Measurements from ENCODE around the gene HECW1.
A peak's percentile ranks its signal among the peaks of the same experiment; 100 is the strongest.

The HECW1 gene

DNA sequence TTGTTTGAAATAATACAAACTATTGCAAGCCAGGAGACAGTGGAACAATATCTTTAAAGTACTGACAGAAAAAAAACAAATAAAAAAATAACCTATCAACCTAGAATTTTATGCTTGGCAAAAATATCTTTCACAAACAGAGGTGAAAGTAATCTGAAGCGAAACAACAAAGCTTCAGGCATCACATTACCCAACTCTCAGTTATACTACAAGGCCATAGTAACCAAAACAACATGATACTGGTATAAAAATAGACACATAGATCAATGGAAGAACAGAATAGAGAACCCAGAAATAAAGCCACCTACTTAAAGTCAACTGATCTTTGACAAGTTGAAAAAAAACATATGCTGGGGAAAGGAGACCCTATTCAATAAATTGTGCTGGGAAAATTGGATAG lies 26.5 kb upstream of the HECW1 start:
- no peak overlapping the region for H3K27ac ChIP-seq (ENCODE audit: low read length)
- H3K27me3 ChIP-seq (ENCODE audit: control insufficient read depth, insufficient read depth, low read length) = no peaks in the 10 kb centered on the region
- no peaks in the 10 kb centered on the region for H3K9me3 ChIP-seq (ENCODE audit: control insufficient read depth, low read depth, low read length)
- H3K36me3 ChIP-seq (ENCODE audit: control insufficient read depth, low read depth, low read length) = no peaks in the 10 kb centered on the region
- H3K4me3 ChIP-seq (ENCODE audit: low read length) = no peak overlapping the region
- no peak overlapping the region for H3K9ac ChIP-seq (ENCODE audit: low read length)
- H3K4me1 ChIP-seq (ENCODE audit: control insufficient read depth, low read depth, low read length) = no peaks in the 10 kb centered on the region

DNA sequence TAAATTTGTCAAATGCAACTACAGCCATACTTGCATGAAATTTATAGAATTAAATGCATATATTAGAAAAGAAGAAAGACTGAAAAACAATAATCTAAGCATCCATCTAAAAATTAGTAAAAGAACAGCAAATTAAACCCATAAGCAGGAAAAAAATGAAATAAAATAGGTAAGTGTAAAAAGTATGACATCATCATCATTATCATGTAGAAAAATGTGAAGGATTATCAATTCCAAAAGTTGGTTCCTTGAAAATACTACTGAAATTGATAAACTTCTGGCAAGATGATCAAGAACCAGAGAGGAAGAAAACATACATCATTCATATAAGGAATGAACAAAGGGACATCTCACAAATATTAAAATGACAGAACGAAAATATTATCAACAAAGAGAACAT lies 19.6 kb upstream of the HECW1 start:
- Histone ChIP-seq H3K4me1 (ENCODE audit: control insufficient read depth, low read depth, low read length) (no peaks in the 10 kb centered on the region), H3K4me3 (ENCODE audit: low read length) (no peak overlapping the region), H3K9ac (ENCODE audit: low read length) (no peak overlapping the region), H3K9me3 (ENCODE audit: control insufficient read depth, low read depth, low read length) (no peaks in the 10 kb centered on the region), H3K36me3 (ENCODE audit: control insufficient read depth, low read depth, low read length) (no peaks in the 10 kb centered on the region), H3K27ac (ENCODE audit: low read length) (no peak overlapping the region), H3K27me3 (ENCODE audit: control insufficient read depth, insufficient read depth, low read length) (no peaks in the 10 kb centered on the region)

DNA sequence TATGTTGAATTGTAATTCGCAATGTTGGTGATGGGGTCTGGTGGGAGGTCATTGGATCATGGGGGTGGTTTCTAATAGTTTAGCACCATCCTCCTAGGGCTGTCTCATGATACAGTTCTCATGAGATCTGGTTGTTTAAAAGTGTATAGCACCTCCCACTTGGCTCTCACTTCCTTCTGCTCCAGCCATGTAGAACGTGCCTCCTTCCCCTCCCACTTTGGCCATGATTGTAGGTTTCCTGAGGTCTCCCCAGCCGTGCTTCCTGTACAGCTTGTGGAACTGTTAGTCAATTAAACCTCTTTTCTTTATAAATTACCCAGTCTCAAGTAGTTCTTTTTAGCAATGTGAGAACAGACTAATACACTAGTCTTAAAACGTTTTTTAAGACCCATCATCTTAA lies 15.6 kb upstream of the HECW1 start:
- Histone ChIP-seq H3K4me1 (ENCODE audit: control insufficient read depth, low read depth, low read length) (no peaks in the 10 kb centered on the region), H3K27ac (ENCODE audit: low read length) (no peak overlapping the region), H3K9ac (ENCODE audit: low read length) (no peak overlapping the region), H3K36me3 (ENCODE audit: control insufficient read depth, low read depth, low read length) (no peaks in the 10 kb centered on the region), H3K9me3 (ENCODE audit: control insufficient read depth, low read depth, low read length) (no peaks in the 10 kb centered on the region), H3K27me3 (ENCODE audit: control insufficient read depth, insufficient read depth, low read length) (no peaks in the 10 kb centered on the region), H3K4me3 (ENCODE audit: low read length) (no peak overlapping the region)

DNA sequence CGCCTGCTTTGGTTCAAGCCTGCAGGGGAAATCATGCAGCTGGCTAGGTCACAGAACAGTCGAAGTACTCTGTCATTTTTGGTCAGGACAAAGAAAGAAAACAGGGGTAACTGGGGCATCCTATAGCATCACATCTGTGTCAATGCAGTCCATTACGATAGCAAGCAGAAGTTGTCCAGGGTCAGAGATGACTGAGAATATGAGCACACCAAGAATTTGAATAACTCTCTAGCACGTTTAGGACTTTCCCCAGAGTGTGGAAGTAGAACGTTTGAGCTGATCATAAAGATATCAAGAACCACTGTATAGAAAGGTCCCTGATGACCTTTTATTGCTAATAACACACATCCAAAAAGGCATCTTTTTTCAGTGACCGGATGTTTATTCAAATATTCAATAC lies 12.7 kb upstream of the HECW1 start:
- H3K27me3 ChIP-seq (ENCODE audit: control insufficient read depth, insufficient read depth, low read length) = no peaks in the 10 kb centered on the region
- H3K27ac ChIP-seq (ENCODE audit: low read length) = no peak overlapping the region
- no peaks in the 10 kb centered on the region for H3K9me3 ChIP-seq (ENCODE audit: control insufficient read depth, low read depth, low read length)
- H3K36me3 ChIP-seq (ENCODE audit: control insufficient read depth, low read depth, low read length) = no peaks in the 10 kb centered on the region
- no peaks in the 10 kb centered on the region for H3K4me1 ChIP-seq (ENCODE audit: control insufficient read depth, low read depth, low read length)
- H3K9ac ChIP-seq (ENCODE audit: low read length) = no peak overlapping the region
- H3K4me3 ChIP-seq (ENCODE audit: low read length) = no peak overlapping the region

DNA sequence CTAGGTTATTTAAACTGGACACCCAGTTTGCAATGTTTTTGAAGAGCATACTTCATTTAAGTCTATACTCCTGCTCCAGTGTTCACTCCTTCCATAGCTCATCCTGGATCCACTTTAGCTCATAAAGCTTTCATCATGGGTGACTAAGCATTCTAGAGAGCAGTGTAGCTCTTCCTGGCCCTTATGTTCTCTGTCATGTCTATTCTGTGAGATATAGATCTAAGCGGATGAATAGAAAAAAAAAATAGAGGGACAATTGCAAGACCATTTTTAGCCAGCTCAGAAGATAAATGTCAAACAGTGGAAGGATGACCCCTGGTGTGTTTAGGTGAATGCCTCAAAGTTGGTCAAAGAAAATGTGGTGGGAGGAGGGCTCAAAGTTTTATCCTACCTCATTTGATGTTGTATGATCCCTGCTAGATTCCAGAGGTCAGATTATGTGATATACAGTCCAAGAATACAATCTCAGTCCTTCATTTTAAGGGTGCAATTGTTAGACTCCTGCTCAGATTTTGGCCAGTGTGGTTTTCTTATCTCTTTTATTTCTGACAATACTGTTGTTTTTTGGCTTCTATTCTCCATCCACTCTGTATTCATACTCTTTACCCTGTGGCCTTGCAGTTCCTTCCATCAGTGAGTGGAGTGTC lies 7.5 kb upstream of the HECW1 start:
- Histone ChIP-seq H3K4me3 (ENCODE audit: low read length) (no peak overlapping the region), H3K27ac (ENCODE audit: low read length) (no peak overlapping the region), H3K27me3 (ENCODE audit: control insufficient read depth, insufficient read depth, low read length) (no peaks in the 10 kb centered on the region), H3K9ac (ENCODE audit: low read length) (no peak overlapping the region), H3K9me3 (ENCODE audit: control insufficient read depth, low read depth, low read length) (no peaks in the 10 kb centered on the region), H3K4me1 (ENCODE audit: control insufficient read depth, low read depth, low read length) (peaks cover 13% of the 10 kb centered on the region), H3K36me3 (ENCODE audit: control insufficient read depth, low read depth, low read length) (no peaks in the 10 kb centered on the region)

DNA sequence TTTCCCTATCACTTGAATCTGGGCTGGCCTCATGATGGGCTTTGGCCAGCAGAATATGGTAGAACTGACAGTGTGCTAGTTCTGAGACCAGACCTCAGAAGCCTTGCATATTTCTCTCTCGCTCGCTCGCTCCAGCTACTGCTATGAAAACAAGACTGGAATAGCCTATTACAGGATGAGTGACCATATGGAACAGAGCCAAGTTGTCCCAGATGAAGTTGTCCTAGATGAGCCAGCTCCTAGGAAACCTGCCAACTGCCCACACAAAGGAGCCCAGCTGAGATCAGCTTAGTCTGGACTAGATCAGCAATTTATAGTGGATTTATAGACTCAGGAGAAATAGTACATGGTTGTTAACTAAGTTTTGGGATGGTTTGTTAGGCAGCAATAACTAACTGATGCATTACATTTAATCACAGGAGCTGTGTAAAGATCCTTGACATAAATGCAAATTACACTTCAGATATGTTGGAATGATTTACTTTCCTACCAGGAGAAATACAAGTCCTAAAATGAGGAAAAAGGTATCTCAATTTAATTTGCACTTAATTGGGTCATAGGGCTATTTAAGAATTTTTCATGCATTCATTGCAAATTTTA lies 6.8 kb upstream of the HECW1 start:
- no peak overlapping the region for H3K9ac ChIP-seq (ENCODE audit: low read length)
- no peaks in the 10 kb centered on the region for H3K36me3 ChIP-seq (ENCODE audit: control insufficient read depth, low read depth, low read length)
- peaks cover 13% of the 10 kb centered on the region for H3K4me1 ChIP-seq (ENCODE audit: control insufficient read depth, low read depth, low read length)
- peaks cover under 1% of the 10 kb centered on the region for H3K27me3 ChIP-seq (ENCODE audit: control insufficient read depth, insufficient read depth, low read length)
- H3K4me3 ChIP-seq (ENCODE audit: low read length) = no peak overlapping the region
- no peaks in the 10 kb centered on the region for H3K9me3 ChIP-seq (ENCODE audit: control insufficient read depth, low read depth, low read length)
- H3K27ac ChIP-seq (ENCODE audit: low read length) = no peak overlapping the region

DNA sequence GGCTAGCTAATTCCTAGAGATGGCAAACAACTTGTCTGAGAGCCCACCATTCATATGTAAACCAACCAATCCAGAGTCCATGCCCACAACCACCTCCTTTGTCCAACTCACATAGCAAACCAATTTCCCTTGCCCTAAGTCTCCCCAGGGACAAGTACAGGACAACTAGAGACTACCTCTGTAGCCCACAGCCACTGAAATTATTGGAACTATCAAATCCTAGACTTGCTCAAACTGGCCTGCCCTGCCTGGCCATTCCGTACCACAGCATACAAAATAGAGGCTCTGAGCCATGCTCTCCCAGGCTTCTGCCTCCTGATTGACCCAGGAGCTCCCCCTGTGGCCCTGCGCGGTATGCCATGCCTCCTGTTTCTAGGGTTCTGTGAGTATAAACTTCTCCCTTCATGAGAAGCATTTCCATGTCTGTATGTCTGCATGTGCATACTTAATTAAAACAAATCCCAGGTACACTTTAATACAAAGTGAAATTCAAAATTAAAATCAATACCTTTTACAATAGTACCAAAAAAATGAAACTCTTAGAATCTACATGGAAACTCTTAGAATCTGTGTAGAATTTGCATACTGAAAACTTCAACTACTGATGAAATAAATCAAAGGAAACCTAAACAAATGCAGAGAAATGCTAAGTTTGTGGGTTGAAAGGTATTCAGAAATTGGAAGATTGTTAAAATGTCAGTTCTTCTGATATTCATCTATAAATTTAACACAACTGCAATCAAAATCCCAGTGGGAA lies 4.0 kb upstream of the HECW1 start:
- Histone ChIP-seq H3K9ac (ENCODE audit: low read length) (peak overlapping the region; percentile 39), H3K9me3 (ENCODE audit: control insufficient read depth, low read depth, low read length) (no peaks in the 10 kb centered on the region), H3K27ac (ENCODE audit: low read length) (peak overlapping the region; percentile 91), H3K4me1 (ENCODE audit: control insufficient read depth, low read depth, low read length) (peaks cover 13% of the 10 kb centered on the region), H3K27me3 (ENCODE audit: control insufficient read depth, insufficient read depth, low read length) (peaks cover 19% of the 10 kb centered on the region), H3K4me3 (ENCODE audit: low read length) (peak overlapping the region; percentile 49), H3K36me3 (ENCODE audit: control insufficient read depth, low read depth, low read length) (no peaks in the 10 kb centered on the region)

DNA sequence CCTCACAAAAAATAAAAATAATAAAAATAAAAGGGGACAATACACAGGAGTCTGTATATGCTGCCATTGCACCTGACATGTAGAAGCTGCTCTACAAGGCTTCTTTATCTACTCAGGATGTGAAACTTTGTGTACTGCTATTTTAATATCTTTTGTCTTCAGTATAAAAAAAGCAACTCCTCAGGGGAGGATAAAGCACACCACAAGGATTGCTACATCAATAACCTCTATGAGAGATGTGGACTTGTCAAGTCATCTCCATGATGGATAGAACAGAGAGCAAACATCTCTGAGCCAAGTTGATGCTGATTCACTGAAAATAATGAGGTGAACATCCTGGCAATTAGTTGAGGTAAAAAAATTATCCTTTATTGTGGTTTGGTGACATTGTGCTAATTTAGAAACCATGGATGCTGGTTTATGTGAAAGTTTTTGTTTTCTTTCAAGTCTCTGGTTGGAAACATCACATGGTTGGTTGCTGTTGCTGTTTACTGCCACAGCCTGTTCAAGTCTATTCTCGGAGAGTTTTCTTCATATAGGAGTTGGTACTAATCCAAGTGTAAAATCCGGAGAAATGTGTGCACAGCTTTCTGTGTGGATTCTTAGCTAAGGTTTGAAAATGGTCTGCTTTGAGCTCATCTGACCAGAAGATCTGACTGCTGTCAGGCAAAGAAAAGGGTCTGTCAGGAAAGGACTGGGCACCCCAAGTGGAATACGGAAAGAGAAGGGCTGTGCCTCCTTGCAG lies 1.5 kb upstream of the HECW1 start:
- Histone ChIP-seq H3K36me3 (ENCODE audit: control insufficient read depth, low read depth, low read length) (no peaks in the 10 kb centered on the region), H3K27ac (ENCODE audit: low read length) (no peak overlapping the region), H3K4me3 (ENCODE audit: low read length) (no peak overlapping the region), H3K4me1 (ENCODE audit: control insufficient read depth, low read depth, low read length) (peaks cover 21% of the 10 kb centered on the region), H3K9ac (ENCODE audit: low read length) (no peak overlapping the region), H3K9me3 (ENCODE audit: control insufficient read depth, low read depth, low read length) (no peaks in the 10 kb centered on the region), H3K27me3 (ENCODE audit: control insufficient read depth, insufficient read depth, low read length) (peaks cover 40% of the 10 kb centered on the region)

DNA sequence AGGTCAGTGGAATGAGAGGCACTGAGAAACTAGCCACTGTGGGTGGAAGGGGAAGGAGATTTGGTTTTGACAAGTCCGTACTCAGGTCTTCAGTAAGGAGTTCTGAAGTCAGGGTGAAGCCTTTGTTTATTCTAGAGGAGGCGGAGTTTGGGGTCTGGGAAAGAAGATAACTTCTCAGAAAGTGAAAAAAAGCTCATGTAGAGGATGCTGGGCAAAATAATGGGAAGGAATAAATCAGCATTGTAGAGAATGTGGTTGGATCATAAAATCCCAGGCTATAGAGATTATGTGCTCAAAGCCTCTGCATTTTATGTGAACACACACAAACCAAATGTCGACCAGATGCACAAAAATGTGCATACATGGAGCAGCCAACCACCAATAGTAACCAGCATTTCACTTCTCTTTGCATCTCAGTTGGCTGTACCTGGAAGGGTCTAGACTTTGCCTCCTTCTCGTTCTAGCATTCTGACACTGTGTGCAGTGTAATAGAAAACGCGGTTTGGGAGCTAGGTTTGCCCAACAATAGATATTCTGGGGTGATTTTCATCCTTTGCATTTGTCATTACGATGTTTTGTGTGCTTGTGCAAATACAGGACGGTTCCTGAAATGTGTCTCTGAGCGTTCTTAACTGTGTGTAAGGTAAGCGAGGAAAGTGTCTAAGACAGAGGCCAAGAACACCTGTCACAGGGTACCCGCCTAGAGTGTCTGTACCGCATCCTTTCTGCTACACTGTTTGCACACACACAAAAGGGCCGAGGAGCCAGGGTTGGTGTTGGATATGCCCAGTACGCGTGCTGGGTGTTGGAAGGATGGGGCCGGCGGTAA lies 603 bp upstream of the HECW1 start:
- Histone ChIP-seq H3K9ac (ENCODE audit: low read length) (no peak overlapping the region), H3K4me1 (ENCODE audit: control insufficient read depth, low read depth, low read length) (peaks cover 21% of the 10 kb centered on the region), H3K36me3 (ENCODE audit: control insufficient read depth, low read depth, low read length) (no peaks in the 10 kb centered on the region), H3K9me3 (ENCODE audit: control insufficient read depth, low read depth, low read length) (no peaks in the 10 kb centered on the region), H3K4me3 (ENCODE audit: low read length) (peak overlapping the region; percentile 77), H3K27me3 (ENCODE audit: control insufficient read depth, insufficient read depth, low read length) (peaks cover 40% of the 10 kb centered on the region), H3K27ac (ENCODE audit: low read length) (no peak overlapping the region)

DNA sequence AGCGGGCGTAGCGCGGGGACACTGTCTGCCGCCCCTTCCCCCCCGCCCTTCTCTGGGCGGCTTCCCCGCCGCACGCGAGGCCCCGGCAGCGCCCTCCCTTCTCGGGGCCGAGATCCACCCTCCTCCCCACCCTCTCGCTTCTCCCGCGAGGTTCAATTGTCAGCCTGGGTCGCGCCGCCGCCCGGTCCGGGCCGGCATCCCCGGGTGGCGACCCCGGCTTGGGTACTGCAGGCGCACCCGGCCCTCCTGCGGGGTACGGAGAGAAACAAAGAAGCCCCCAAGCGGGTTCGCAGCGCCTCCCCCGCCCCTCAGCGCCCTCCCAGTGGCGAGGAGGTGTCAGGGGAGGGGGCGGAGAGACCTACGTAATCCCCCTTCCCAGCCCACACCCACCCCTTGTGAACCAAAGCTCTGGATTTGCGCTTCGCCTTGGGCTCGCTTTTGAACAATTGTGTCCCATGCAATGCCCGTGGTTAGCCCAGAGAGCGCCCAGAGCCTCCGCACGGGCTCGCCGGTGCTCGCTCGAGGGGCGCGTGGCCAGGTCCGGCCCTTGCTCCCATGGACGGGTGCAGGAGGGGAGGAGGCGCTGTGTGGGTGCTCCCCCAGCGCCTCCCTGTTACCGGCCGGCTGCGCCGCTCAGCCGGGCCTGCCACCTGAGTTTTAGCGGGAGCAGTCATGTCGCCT lies 634 bp downstream of the HECW1 start:
- Histone ChIP-seq H3K36me3 (ENCODE audit: control insufficient read depth, low read depth, low read length) (no peaks in the 10 kb centered on the region), H3K27ac (ENCODE audit: low read length) (no peak overlapping the region), H3K4me1 (ENCODE audit: control insufficient read depth, low read depth, low read length) (peaks cover 19% of the 10 kb centered on the region), H3K27me3 (ENCODE audit: control insufficient read depth, insufficient read depth, low read length) (peaks cover 40% of the 10 kb centered on the region), H3K9me3 (ENCODE audit: control insufficient read depth, low read depth, low read length) (no peaks in the 10 kb centered on the region), H3K9ac (ENCODE audit: low read length) (peak overlapping the region; percentile 50), H3K4me3 (ENCODE audit: low read length) (peak overlapping the region; percentile 77)

Data from iPS-18a (cell line).